GM18867 (cell line): ENCODE data around the gene RTL1.

Source experiments
- ATAC-seq: cut with Tn5 transposase; IDR thresholded peaks from one replicate; pipeline ENCODE4 v1.9.1; 2021; ENCODE audit warnings: mild to moderate bottlenecking, moderate library complexity; ENCODE audit not compliant: unreplicated experiment

Gene RTL1

GRCh38 chr14:100898935-100899883, 4.3 kb downstream of the RTL1 start:
- ATAC-seq, result no peak

- no peak for ATAC-seq
These were observed 5.1 kb downstream of the RTL1 start for GRCh38 chr14:100898465-100898864.

- ATAC-seq, result no peak
These were observed 7.0 kb downstream of the RTL1 start for GRCh38 chr14:100896369-100897060.

- ATAC-seq, result no peak
These were observed 8.1 kb downstream of the RTL1 start for GRCh38 chr14:100895411-100895810.

GRCh38 chr14:100894416-100894815, 9.1 kb downstream of the RTL1 start:
- no peak for ATAC-seq

- ATAC-seq, result no peak
These were observed 9.8 kb downstream of the RTL1 start for GRCh38 chr14:100893760-100894159.

GRCh38 chr14:100893228-100893601, 10.3 kb downstream of the RTL1 start:
- ATAC-seq, result no peak

- ATAC-seq, result no peak
These were observed 10.9 kb downstream of the RTL1 start for GRCh38 chr14:100892496-100893227.

- ATAC-seq, result no peak
These were observed 11.7 kb downstream of the RTL1 start for GRCh38 chr14:100891501-100892445.

- ATAC-seq, result no peak
These were observed 12.5 kb downstream of the RTL1 start for GRCh38 chr14:100891051-100891450.

- no peak for ATAC-seq
These were observed 13.3 kb downstream of the RTL1 start for GRCh38 chr14:100890061-100890850.

- no peak for ATAC-seq
These were observed 13.9 kb downstream of the RTL1 start for GRCh38 chr14:100889641-100890040.

GRCh38 chr14:100888789-100889315, 14.7 kb downstream of the RTL1 start:
- no peak for ATAC-seq

- no peak for ATAC-seq
These were observed 15.7 kb downstream of the RTL1 start for GRCh38 chr14:100887728-100888335.

- no peak for ATAC-seq
These were observed 17.9 kb downstream of the RTL1 start for GRCh38 chr14:100885617-100886016.

GRCh38 chr14:100885196-100885595, 18.3 kb downstream of the RTL1 start:
- no peak for ATAC-seq

GRCh38 chr14:100884456-100884855, 19.1 kb downstream of the RTL1 start:
- no peak for ATAC-seq

GRCh38 chr14:100883789-100884101, 19.8 kb downstream of the RTL1 start:
- no peak for ATAC-seq
